Activated CD4-positive, CD25-positive, alpha-beta regulatory T cell treated with anti-CD3 and anti-CD28 coated beads, Interleukin-2, amount 50 U/mL, for 24 hours (primary cell): ENCODE data around the gene CYB5B.

Experiments
- ATAC-seq, 2 donors: fragments of 150-1000 bp; cut with Tn5 transposase; one replicate each; pipeline ENCODE4 v1.10.0; 2021; ENCODE audit warnings: mild to moderate bottlenecking in 1 of 2, moderate library complexity in 1 of 2

The CYB5B gene

GRCh38 chr16:69486724-69487123 lies 62.3 kb downstream of the CYB5B start:
- no peak for ATAC-seq

- no peak for ATAC-seq
These were observed 66.4 kb downstream of the CYB5B start for GRCh38 chr16:69490707-69491324.

GRCh38 chr16:69494991-69495392 lies 70.6 kb downstream of the CYB5B start:
- no peak for ATAC-seq

DNA sequence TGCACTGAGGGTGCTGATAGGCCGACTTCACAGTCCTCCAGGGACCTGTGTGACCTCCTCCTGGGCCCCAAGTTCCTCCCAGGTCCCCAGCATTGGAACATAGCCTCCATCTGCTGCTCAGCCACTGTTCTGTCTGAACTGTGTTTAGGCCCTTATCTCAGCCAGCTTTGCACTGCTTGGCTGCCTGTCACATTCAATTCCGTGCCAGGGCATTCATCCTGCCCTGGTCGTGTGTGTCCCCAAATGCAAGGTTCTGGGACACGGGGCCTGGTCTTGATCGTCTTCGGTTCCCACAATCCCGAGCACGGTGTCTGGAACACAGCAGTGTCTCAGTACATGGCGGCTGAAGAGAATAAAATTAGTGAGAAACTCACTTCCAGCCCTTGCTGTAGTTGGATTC lies 71.4 kb downstream of the CYB5B start:
- ATAC-seq: no peak

DNA sequence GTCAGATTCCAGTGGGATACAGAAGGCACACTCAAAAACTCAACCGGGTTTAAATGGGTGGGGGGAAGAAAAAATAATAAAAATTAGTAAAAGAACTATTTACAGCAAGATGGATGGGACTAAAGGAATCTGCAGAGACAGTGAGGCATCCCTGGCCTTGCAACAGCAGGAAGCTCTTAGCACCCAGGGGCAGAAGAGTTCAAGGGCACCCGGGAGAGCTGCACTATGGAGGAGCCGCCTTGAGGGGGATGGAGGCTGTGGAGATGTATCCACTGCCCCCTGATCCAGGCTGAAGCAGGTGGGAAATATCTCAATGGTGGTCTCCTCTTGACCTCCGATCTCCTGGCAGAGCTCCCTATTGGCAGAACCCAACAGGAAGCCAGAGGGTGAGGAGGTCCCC lies 72.0 kb downstream of the CYB5B start:
- no peak for ATAC-seq

- no peak for ATAC-seq
These were observed 72.5 kb downstream of the CYB5B start for GRCh38 chr16:69496896-69497295.

DNA sequence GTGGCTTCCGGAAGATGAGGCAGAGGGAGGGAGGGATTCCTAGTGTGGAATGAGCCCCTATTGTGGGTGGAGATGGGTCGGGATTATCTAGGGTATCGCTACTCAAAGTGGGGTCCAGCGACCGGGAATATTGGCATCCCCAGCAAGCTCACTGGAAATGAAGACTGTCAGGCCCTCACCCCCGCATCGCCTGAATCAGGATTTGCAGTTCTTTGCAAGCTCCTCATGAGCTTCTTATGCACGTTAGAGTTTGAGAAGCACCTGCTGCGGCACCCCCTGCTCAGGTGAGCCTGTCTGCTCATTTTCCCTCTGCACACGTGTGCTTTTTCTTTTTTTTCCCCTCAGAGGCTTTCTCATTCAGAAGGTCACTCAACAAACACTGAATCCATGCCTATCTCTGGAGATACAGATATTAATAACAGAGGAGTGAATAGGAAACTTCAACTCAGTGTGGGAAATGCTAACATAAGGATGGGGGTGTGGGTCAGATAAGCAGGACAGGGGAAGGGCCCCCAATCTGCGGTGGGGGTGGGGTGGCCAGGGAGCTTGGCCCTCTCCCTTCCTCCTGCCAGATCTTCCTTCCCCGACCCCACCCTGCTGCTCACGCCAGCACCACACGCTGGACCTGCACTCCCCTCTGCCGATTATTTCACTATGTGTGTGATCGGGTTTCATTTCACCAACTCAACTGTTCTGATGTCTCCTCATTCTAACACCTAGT lies 73.6 kb downstream of the CYB5B start:
- ATAC-seq: no peak

GRCh38 chr16:69498926-69499325 lies 74.5 kb downstream of the CYB5B start:
- ATAC-seq: no peak

GRCh38 chr16:69499541-69500230 lies 75.3 kb downstream of the CYB5B start:
- ATAC-seq: no peak

GRCh38 chr16:69500496-69500895 lies 76.1 kb downstream of the CYB5B start:
- ATAC-seq: no peak

DNA sequence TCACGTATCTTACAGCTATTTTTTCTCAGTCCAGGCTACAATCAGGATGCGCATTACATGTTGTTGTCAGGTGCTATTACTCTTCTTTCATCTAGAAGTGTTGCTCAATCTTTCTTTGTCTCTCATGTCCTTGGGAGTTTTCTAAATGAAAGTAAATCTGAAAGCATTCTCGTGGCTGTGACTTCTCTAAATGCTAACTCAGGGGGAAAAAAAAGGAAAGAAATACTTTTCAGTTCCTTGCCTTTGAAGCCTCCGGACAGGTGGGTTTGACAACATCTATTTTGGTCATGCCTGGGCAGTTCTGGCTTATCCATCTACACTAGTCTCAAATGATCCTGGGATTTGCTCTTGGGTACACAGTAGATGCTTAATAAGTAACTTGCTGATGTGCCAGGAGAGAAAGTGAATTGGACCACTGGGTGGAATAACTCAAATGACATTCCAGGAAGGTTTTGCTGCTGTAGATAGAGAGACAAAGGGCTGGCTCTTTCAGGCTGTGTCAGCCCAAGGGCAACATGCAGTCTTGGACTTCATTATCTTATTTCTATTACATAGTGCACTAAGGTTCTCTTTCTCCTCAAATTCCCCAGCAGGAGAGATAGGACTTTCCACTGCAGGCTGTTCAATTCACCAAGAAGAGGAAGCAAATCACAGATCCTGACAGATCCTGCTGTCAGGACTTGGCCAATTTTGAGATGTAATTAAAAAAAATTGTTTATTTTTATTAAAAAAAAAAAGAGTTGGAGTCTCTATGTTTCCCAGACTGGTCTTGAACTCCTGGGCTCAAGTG lies 77.7 kb downstream of the CYB5B start:
- no peak for ATAC-seq

GRCh38 chr16:69503244-69503643 lies 78.8 kb downstream of the CYB5B start:
- no peak for ATAC-seq

GRCh38 chr16:69508033-69508755 lies 83.8 kb downstream of the CYB5B start:
- ATAC-seq: no peak

DNA sequence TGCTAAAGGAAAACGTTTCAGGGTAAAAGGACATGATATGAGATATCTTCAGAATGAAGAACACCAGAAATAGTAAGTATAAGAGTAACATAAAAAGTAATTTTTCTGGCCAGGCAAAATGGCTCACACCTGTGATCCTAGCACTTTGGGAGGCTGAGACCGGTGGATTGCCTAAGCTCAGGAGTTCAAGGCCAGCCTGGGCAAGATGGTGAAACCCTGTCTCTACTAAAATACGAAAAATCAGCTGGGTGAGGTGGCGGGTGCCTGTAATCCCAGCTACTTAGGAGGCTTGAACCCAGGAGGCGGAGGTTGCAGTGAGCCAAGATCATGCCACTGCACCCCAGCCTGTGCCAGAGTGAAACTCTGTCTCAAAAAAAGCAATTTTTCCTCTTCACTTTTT lies 84.7 kb downstream of the CYB5B start:
- ATAC-seq: no peak

- no peak for ATAC-seq
These were observed 87.2 kb downstream of the CYB5B start for GRCh38 chr16:69511651-69512050.

GRCh38 chr16:69513180-69513966 lies 89.0 kb downstream of the CYB5B start:
- no peak for ATAC-seq

DNA sequence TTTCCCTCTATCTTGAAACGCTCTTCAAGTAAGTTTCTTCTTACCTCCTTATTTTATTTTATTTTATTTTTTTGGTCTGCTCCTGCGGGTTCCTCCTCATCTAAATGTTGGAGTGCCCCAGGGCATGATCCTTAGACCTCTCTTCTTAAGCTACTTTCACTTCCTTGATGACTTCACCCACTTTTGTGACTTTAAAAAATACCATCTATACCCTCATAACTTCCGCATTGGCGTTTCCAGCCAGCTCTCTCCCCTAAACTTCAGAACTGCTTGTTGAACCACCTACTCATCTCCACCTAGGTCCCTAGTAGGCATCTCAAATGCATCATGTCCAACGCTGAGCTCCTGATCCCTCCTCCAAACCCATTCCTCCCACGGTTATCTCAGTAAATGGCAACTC lies 89.9 kb downstream of the CYB5B start:
- ATAC-seq: no peak
